ENCODE measurements around the gene PCDHA1. TPM values are rescaled to one million over a fixed set of nuclear protein-coding genes. Genes with fewer than 3 reads are reported as not detected.

The PCDHA1 gene
- polyA plus RNA-seq (2013, experiment 1 of 2) = 1.2 TPM
- 1.3 TPM for polyA plus RNA-seq (2013, experiment 2 of 2)

DNA sequence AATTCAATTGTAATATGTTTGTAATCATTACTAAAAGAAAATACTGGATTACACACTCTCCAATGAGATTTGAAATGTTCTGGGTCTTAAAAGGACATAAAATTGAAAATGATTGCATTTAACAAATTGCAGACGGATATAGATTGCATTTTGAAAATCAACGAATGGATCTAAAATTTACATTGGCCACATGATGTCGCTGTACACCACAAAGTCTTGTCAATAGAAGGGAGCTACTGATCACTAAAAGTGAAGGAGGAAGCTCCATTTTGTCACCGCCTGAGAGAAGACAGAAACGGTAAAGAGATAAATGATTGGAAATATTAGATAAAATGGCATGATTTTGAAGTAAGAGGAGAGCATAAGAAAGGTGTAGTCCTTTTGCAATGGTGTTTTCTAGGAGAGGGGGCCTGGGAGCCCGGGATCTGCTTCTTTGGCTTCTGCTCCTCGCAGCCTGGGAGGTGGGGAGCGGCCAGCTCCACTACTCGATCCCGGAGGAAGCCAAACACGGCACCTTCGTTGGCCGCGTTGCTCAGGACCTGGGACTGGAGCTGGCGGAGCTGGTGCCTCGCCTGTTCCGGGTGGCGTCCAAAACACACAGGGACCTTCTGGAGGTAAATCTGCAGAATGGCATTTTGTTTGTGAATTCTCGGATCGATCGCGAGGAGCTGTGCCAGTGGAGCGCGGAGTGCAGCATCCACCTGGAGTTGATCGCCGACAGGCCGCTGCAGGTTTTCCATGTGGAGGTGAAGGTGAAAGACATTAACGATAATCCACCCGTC is at the start of gene PCDHA1:
PCDHA1 (plus strand) TSS at position 236 of the 782 bp plus-strand sequence.
- Histone ChIP-seq H2BK120ac (ENCODE audit: low read depth, low read length) (no peak within 1 kb of the TSS), H2AK5ac (ENCODE audit: low read length, severe bottlenecking) (no peak within 1 kb of the TSS), H3K9ac (ENCODE audit: low read length) (no peak within 1 kb of the TSS), H4K91ac (ENCODE audit: low read length) (no peak within 1 kb of the TSS), H2BK12ac (ENCODE audit: low read length in 2 of 2) (no peak within 1 kb of the TSS), H2BK15ac (ENCODE audit: low read depth, poor library complexity, severe bottlenecking) (no peak within 1 kb of the TSS), H3K23ac (ENCODE audit: low read length in 2 of 2) (no peak within 1 kb of the TSS), H4K8ac (ENCODE audit: low read length) (no peak within 1 kb of the TSS), H3K9me3 (ENCODE audit: control insufficient read depth, low read length) (peaks cover 85% of the 10 kb centered on the region), H3K79me1 (replicated peaks; ENCODE audit: low read length, poor library complexity, severe bottlenecking) (no peaks in the 10 kb centered on the region), H3K27ac (ENCODE audit: low read length, poor library complexity, severe bottlenecking) (no peak within 1 kb of the TSS), H3K4me2 (ENCODE audit: low read length, poor library complexity, severe bottlenecking) (no peak within 1 kb of the TSS), H3K27me3 (ENCODE audit: control insufficient read depth in 1 of 2, insufficient read depth in 1 of 2, low read length in 2 of 2) (no peaks in the 10 kb centered on the region), H3K18ac (ENCODE audit: low read depth in 1 of 2, low read length in 2 of 2) (no peak within 1 kb of the TSS), H3K36me3 (ENCODE audit: control insufficient read depth in 1 of 2, insufficient read depth in 2 of 2, low read depth in 1 of 2, low read length in 2 of 2) (no peaks in the 10 kb centered on the region), H3K4me3 (ENCODE audit: insufficient read depth in 1 of 2, low read depth in 1 of 2, low read length in 2 of 2) (peak within 1 kb of the TSS in 1 of 2 experiments; percentile 2), H3K4ac (ENCODE audit: low read depth in 1 of 2, low read length in 2 of 2) (no peak within 1 kb of the TSS), H3K4me1 (ENCODE audit: control insufficient read depth, insufficient read depth, low read depth, low read length) (no peaks in the 10 kb centered on the region), H2BK5ac (ENCODE audit: low read depth, low read length, poor library complexity, severe bottlenecking) (no peak within 1 kb of the TSS), H2AFZ (ENCODE audit: low read depth, low read length) (no peak within 1 kb of the TSS), H3K14ac (ENCODE audit: low read length in 2 of 2) (no peak within 1 kb of the TSS)
- no peak for DNase-seq
- WGBS = 89% methylated on average over 29 of the region's 29 CpGs

DNA sequence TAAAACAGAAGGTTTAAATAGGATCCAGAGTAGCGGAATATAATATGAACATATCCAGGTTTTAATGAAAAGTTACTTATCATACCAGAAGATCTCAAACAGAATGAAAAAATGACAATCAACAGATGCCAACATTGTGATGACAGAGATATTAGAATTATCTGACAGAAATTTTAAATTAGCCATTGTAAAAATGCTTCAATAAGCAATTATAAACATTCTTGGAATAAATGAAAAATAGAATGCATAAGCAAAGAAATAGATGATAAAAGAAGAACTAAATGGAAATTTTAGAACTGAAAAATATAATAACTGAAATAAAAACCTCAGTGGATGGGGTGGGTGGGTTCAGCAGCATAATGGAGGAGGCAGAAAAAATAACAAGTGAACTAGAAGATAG is 48.5 kb upstream of the PCDHA1 start:
- no peak overlapping the region for H3K18ac ChIP-seq (ENCODE audit: low read depth in 1 of 2, low read length in 2 of 2)
- H2BK5ac ChIP-seq (ENCODE audit: low read depth, low read length, poor library complexity, severe bottlenecking) = no peak overlapping the region
- no peak overlapping the region for H3K9ac ChIP-seq (ENCODE audit: low read length)
- H4K8ac ChIP-seq (ENCODE audit: low read length) = no peak overlapping the region
- no peak overlapping the region for H3K14ac ChIP-seq (ENCODE audit: low read length in 2 of 2)
- H3K27ac ChIP-seq (ENCODE audit: low read length, poor library complexity, severe bottlenecking) = no peak overlapping the region
- H2AFZ ChIP-seq (ENCODE audit: low read depth, low read length) = no peak overlapping the region
- H3K4me1 ChIP-seq (ENCODE audit: control insufficient read depth, insufficient read depth, low read depth, low read length) = no peaks in the 10 kb centered on the region
- DNase-seq = no peak
- H2BK12ac ChIP-seq (ENCODE audit: low read length in 2 of 2) = no peak overlapping the region
- no peak overlapping the region for H3K4me2 ChIP-seq (ENCODE audit: low read length, poor library complexity, severe bottlenecking)
- no peaks in the 10 kb centered on the region for H3K36me3 ChIP-seq (ENCODE audit: control insufficient read depth in 1 of 2, insufficient read depth in 2 of 2, low read depth in 1 of 2, low read length in 2 of 2)
- H3K9me3 ChIP-seq (ENCODE audit: control insufficient read depth, low read length) = peaks cover 35% of the 10 kb centered on the region
- no peak overlapping the region for H3K4me3 ChIP-seq (ENCODE audit: insufficient read depth in 1 of 2, low read depth in 1 of 2, low read length in 2 of 2)
- no peaks in the 10 kb centered on the region for H3K27me3 ChIP-seq (ENCODE audit: control insufficient read depth in 1 of 2, insufficient read depth in 1 of 2, low read length in 2 of 2)
- no peak overlapping the region for H4K91ac ChIP-seq (ENCODE audit: low read length)
- no CpG with 5 or more reads among the region's 1 CpG for WGBS
- H3K4ac ChIP-seq (ENCODE audit: low read depth in 1 of 2, low read length in 2 of 2) = no peak overlapping the region
- no peaks in the 10 kb centered on the region for H3K79me1 ChIP-seq (replicated peaks; ENCODE audit: low read length, poor library complexity, severe bottlenecking)
- no peak overlapping the region for H2BK15ac ChIP-seq (ENCODE audit: low read depth, poor library complexity, severe bottlenecking)
- H2BK120ac ChIP-seq (ENCODE audit: low read depth, low read length) = no peak overlapping the region
- no peak overlapping the region for H3K23ac ChIP-seq (ENCODE audit: low read length in 2 of 2)
- H2AK5ac ChIP-seq (ENCODE audit: low read length, severe bottlenecking) = no peak overlapping the region

DNA sequence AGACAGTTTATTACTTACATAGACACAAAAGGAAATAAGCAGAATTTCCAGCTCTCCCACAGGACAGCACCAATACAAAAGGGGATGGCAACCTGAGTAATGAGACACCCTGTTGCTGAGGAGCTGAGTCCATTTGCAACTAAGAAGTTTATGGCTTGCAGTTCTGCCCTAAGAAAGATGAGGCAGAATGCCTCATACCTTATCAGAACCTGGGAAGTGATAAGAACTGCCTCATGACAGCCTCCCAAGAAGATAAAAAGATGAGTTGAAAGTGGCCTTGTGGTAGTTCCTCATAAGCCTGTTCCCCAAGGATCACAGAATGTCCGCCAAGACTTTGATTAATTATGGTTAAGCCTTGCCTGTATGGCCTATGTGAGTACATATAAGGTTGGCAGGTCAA is 44.0 kb upstream of the PCDHA1 start:
- Histone ChIP-seq H3K79me1 (replicated peaks; ENCODE audit: low read length, poor library complexity, severe bottlenecking) (no peaks in the 10 kb centered on the region), H2AK5ac (ENCODE audit: low read length, severe bottlenecking) (no peak overlapping the region), H3K4me1 (ENCODE audit: control insufficient read depth, insufficient read depth, low read depth, low read length) (no peaks in the 10 kb centered on the region), H3K9ac (ENCODE audit: low read length) (no peak overlapping the region), H3K27ac (ENCODE audit: low read length, poor library complexity, severe bottlenecking) (no peak overlapping the region), H3K4me2 (ENCODE audit: low read length, poor library complexity, severe bottlenecking) (no peak overlapping the region), H3K4me3 (ENCODE audit: insufficient read depth in 1 of 2, low read depth in 1 of 2, low read length in 2 of 2) (no peak overlapping the region), H2AFZ (ENCODE audit: low read depth, low read length) (no peak overlapping the region), H2BK15ac (ENCODE audit: low read depth, poor library complexity, severe bottlenecking) (no peak overlapping the region), H3K27me3 (ENCODE audit: control insufficient read depth in 1 of 2, insufficient read depth in 1 of 2, low read length in 2 of 2) (no peaks in the 10 kb centered on the region), H3K23ac (ENCODE audit: low read length in 2 of 2) (no peak overlapping the region), H2BK5ac (ENCODE audit: low read depth, low read length, poor library complexity, severe bottlenecking) (no peak overlapping the region), H4K91ac (ENCODE audit: low read length) (no peak overlapping the region), H3K36me3 (ENCODE audit: control insufficient read depth in 1 of 2, insufficient read depth in 2 of 2, low read depth in 1 of 2, low read length in 2 of 2) (no peaks in the 10 kb centered on the region), H2BK12ac (ENCODE audit: low read length in 2 of 2) (no peak overlapping the region), H3K14ac (ENCODE audit: low read length in 2 of 2) (no peak overlapping the region), H3K18ac (ENCODE audit: low read depth in 1 of 2, low read length in 2 of 2) (no peak overlapping the region), H3K9me3 (ENCODE audit: control insufficient read depth, low read length) (peaks cover 50% of the 10 kb centered on the region), H4K8ac (ENCODE audit: low read length) (no peak overlapping the region), H2BK120ac (ENCODE audit: low read depth, low read length) (no peak overlapping the region), H3K4ac (ENCODE audit: low read depth in 1 of 2, low read length in 2 of 2) (no peak overlapping the region)
- 46% methylated on average over 1 of the region's 1 CpG for WGBS
- DNase-seq = no peak

DNA sequence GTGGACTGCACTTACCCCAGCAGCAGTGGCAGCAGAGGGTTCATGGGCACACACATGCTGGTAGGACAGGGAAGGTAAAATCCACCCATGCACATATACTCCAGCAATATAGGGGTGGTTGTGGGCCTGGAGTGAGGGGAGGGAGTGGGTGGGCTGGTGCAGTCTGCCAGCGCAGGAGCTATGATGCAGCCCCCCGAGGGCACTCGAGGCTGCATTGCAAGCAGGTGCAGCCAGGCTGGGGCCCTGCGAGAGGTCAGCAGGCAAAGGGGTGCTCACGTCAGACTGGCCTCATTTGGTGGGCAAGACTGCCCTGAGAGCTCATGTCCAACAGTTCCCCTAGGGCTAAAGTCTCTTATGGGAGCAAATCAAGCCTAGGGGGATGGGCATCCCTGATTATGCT is 32.4 kb upstream of the PCDHA1 start:
- Histone ChIP-seq H3K18ac (ENCODE audit: low read depth in 1 of 2, low read length in 2 of 2) (no peak overlapping the region), H3K9ac (ENCODE audit: low read length) (no peak overlapping the region), H3K9me3 (ENCODE audit: control insufficient read depth, low read length) (peaks cover 89% of the 10 kb centered on the region), H2BK15ac (ENCODE audit: low read depth, poor library complexity, severe bottlenecking) (no peak overlapping the region), H2AK5ac (ENCODE audit: low read length, severe bottlenecking) (no peak overlapping the region), H3K27ac (ENCODE audit: low read length, poor library complexity, severe bottlenecking) (no peak overlapping the region), H3K79me1 (replicated peaks; ENCODE audit: low read length, poor library complexity, severe bottlenecking) (no peaks in the 10 kb centered on the region), H2BK120ac (ENCODE audit: low read depth, low read length) (no peak overlapping the region), H2AFZ (ENCODE audit: low read depth, low read length) (no peak overlapping the region), H3K14ac (ENCODE audit: low read length in 2 of 2) (no peak overlapping the region), H3K27me3 (ENCODE audit: control insufficient read depth in 1 of 2, insufficient read depth in 1 of 2, low read length in 2 of 2) (no peaks in the 10 kb centered on the region), H4K8ac (ENCODE audit: low read length) (no peak overlapping the region), H3K4me1 (ENCODE audit: control insufficient read depth, insufficient read depth, low read depth, low read length) (no peaks in the 10 kb centered on the region), H3K36me3 (ENCODE audit: control insufficient read depth in 1 of 2, insufficient read depth in 2 of 2, low read depth in 1 of 2, low read length in 2 of 2) (no peaks in the 10 kb centered on the region), H2BK12ac (ENCODE audit: low read length in 2 of 2) (no peak overlapping the region), H4K91ac (ENCODE audit: low read length) (no peak overlapping the region), H3K4me2 (ENCODE audit: low read length, poor library complexity, severe bottlenecking) (no peak overlapping the region), H3K4me3 (ENCODE audit: insufficient read depth in 1 of 2, low read depth in 1 of 2, low read length in 2 of 2) (no peak overlapping the region), H2BK5ac (ENCODE audit: low read depth, low read length, poor library complexity, severe bottlenecking) (no peak overlapping the region), H3K23ac (ENCODE audit: low read length in 2 of 2) (no peak overlapping the region), H3K4ac (ENCODE audit: low read depth in 1 of 2, low read length in 2 of 2) (no peak overlapping the region)
- DNase-seq = no peak
- 67% methylated on average over 5 of the region's 5 CpGs for WGBS

Data from mesenchymal stem cell (in vitro differentiated cells and primary cell).